KMS-11 (cell line): ENCODE data around the gene TARS3.
A peak's percentile ranks its signal among the peaks of the same experiment; 100 is the strongest.

Source experiments
- H2AFZ ChIP-seq: fragments of 200-600 bp; sonication (generic); 2 replicates; pipeline ENCODE4 v1.6.1; 2016; ENCODE audit warnings: antibody characterized with exemption, mixed run types, low read depth
- H3K27ac ChIP-seq: fragments of 200-600 bp; sonication (generic); 2 replicates; pipeline ENCODE4 v1.6.1; 2016; ENCODE audit warnings: mild to moderate bottlenecking, mixed run types
- H3K27me3 ChIP-seq: fragments of 200-600 bp; sonication (generic); 2 replicates; pipeline ENCODE4 v1.6.1; 2017; ENCODE audit warnings: mild to moderate bottlenecking, low read depth, mixed run types, moderate library complexity; ENCODE audit not compliant: insufficient read depth
- H3K36me3 ChIP-seq: fragments of 200-600 bp; sonication (generic); 2 replicates; pipeline ENCODE4 v1.6.1; 2017; ENCODE audit warnings: mild to moderate bottlenecking, mixed run types; ENCODE audit not compliant: insufficient read depth
- H3K4me1 ChIP-seq: fragments of 200-600 bp; sonication (generic); 2 replicates; pipeline ENCODE4 v1.6.1; 2016; ENCODE audit warnings: mild to moderate bottlenecking, low read depth, mixed run types; ENCODE audit not compliant: poor library complexity, severe bottlenecking
- H3K4me2 ChIP-seq: fragments of 200-600 bp; sonication (generic); 2 replicates; pipeline ENCODE4 v1.7.0; 2016; ENCODE audit warnings: mild to moderate bottlenecking, mixed run types
- H3K4me3 ChIP-seq: fragments of 200-600 bp; sonication (generic); IDR thresholded peaks from 2 replicates; pipeline ENCODE4 v1.6.1; 2017; ENCODE audit warnings: low read depth, low read length, mixed read lengths; ENCODE audit not compliant: insufficient read depth
- H3K79me2 ChIP-seq: fragments of 200-600 bp; sonication (generic); 2 replicates; pipeline ENCODE4 v1.6.1; 2016; ENCODE audit warnings: low read depth, mixed run types; ENCODE audit not compliant: insufficient read depth
- H3K9ac ChIP-seq: fragments of 200-600 bp; sonication (generic); 2 replicates; pipeline ENCODE4 v1.6.1; 2016; ENCODE audit warnings: mild to moderate bottlenecking, mixed run types
- H4K20me1 ChIP-seq: fragments of 200-600 bp; sonication (generic); 2 replicates; pipeline ENCODE4 v1.6.1; 2016; ENCODE audit warnings: mild to moderate bottlenecking, mixed run types; ENCODE audit not compliant: insufficient read depth
- TF ChIP-seq, protein P1 (sequence below): fragments of 200-600 bp; sonication (generic); conservative IDR thresholded peaks from 2 replicates; pipeline ENCODE4 v1.6.1; 2017; ENCODE audit warnings: low read depth, mild to moderate bottlenecking, antibody characterized with exemption, low read length, moderate library complexity, mixed read lengths

Gene TARS3

DNA sequence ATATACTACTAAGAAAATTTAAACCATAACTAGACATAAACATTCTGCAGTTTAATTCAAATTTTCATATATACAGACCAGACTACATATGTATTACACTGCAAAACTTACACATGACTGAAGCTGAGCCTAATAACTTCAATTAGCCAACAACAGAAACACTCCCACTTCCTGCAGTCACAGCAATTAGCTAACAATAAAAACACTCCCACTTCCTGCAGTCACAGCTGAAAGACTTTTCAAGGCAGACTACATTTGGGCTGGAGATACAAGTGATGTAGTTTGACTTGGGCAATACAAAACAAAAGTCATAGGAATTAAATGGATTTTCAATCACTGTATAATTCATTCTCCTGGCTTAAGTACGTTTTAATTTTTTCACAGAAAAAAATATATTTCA is 82.4 kb downstream of the TARS3 start:
- Histone ChIP-seq H3K27me3 (no peaks in the 10 kb centered on the region), H3K27ac (no peak overlapping the region; the same call in 1 of the 2 replicates), H3K4me2 (peak overlapping the region; percentile 52; the same call in 1 of the 2 replicates), H4K20me1 (peaks cover 8% of the 10 kb centered on the region; the same call in 1 of the 2 replicates), H2AFZ (no peak overlapping the region), H3K4me3 (no peak overlapping the region), H3K36me3 (peaks cover 3% of the 10 kb centered on the region; the same call in 1 of the 2 replicates), H3K9ac (no peak overlapping the region), H3K79me2 (peaks cover 5% of the 10 kb centered on the region), H3K4me1 (peaks cover 42% of the 10 kb centered on the region)
- TF ChIP-seq, protein P1, sequence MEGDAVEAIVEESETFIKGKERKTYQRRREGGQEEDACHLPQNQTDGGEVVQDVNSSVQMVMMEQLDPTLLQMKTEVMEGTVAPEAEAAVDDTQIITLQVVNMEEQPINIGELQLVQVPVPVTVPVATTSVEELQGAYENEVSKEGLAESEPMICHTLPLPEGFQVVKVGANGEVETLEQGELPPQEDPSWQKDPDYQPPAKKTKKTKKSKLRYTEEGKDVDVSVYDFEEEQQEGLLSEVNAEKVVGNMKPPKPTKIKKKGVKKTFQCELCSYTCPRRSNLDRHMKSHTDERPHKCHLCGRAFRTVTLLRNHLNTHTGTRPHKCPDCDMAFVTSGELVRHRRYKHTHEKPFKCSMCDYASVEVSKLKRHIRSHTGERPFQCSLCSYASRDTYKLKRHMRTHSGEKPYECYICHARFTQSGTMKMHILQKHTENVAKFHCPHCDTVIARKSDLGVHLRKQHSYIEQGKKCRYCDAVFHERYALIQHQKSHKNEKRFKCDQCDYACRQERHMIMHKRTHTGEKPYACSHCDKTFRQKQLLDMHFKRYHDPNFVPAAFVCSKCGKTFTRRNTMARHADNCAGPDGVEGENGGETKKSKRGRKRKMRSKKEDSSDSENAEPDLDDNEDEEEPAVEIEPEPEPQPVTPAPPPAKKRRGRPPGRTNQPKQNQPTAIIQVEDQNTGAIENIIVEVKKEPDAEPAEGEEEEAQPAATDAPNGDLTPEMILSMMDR: no peak

DNA sequence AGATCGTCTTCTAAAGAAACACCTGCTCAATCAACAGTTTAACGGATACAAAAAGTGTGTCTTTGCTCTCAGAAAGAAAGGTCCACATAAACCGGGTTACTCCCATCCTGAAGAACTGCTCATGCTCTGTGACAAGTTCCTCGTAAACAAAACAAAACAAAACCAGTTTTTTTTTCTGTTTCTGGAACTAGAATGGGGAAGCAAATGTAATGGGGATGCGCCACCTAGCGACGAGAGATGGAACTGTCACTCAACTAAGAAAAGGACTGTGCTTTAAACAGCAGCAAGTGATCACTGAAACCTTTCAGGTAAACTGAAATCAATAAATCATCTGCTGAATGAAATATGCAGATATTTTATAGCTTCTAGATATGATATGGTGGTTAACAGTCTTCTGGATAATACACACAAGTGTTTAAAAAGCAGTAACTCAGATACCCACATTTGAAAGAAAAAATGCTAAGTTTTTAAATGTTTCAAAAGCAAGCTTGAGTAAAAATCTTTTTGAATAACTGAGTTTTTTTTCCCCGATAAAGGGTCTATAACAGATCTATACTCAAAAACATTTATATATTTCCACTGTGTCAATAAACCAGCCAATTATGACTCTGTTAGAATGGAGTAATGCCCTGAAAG is 83.0 kb downstream of the TARS3 start:
- Histone ChIP-seq H4K20me1 (peaks cover 8% of the 10 kb centered on the region; the same call in 1 of the 2 replicates), H3K4me3 (no peak overlapping the region), H3K79me2 (no peaks in the 10 kb centered on the region; the same call in 1 of the 2 replicates), H2AFZ (no peak overlapping the region), H3K36me3 (peaks cover 3% of the 10 kb centered on the region; the same call in 1 of the 2 replicates), H3K27me3 (no peaks in the 10 kb centered on the region), H3K9ac (no peak overlapping the region), H3K27ac (no peak overlapping the region), H3K4me2 (peak overlapping the region; percentile 52), H3K4me1 (peaks cover 42% of the 10 kb centered on the region)
- TF ChIP-seq, protein P1: peak; percentile 96

DNA sequence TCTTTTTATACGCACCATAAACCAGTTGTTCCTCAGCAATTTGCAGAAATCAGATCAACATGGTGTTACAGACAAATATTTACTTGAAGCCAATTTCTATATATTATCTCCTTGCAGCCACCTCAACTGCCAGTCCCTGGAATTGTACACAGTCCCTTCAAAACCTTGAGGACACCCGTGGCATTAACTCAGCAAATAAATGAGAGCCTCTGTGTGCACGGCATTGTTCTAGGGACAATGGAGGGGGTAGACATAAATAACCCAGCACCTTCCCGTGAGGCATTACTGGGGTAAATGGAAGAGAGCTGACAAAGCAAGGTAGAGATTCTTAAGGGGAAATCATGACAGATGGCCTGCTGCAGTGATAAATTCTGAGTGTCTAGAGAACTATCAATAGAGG is 84.6 kb downstream of the TARS3 start:
- Histone ChIP-seq H3K27ac (no peak overlapping the region), H3K27me3 (no peaks in the 10 kb centered on the region), H3K4me3 (no peak overlapping the region), H3K9ac (no peak overlapping the region), H2AFZ (no peak overlapping the region), H3K4me2 (no peak overlapping the region), H3K79me2 (no peaks in the 10 kb centered on the region; the same call in 1 of the 2 replicates), H3K36me3 (no peaks in the 10 kb centered on the region; the same call in 1 of the 2 replicates), H4K20me1 (peaks cover 8% of the 10 kb centered on the region; the same call in 1 of the 2 replicates), H3K4me1 (peaks cover 40% of the 10 kb centered on the region)
- TF ChIP-seq, protein P1: no peak

DNA sequence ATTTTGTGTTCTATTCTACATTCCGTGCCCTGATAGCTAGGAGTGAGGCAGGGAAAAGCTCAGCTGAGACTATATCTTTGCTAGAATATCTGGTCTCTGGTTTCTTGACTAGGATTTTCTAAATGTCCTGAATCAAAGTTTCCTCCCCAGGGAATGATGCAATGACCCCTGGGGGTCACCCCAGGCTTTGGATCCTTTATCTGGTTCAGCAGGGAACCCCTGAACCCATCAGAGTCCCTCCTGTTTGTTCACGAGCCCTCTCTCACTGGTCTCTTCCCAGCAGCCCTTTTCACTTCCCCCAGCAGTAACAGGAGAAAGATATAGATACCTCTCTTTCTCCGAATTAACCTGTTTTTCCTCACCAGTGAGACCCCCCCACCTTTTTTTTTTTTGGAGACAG is 86.4 kb downstream of the TARS3 start:
- TF ChIP-seq, protein P1: no peak
- peaks cover 4% of the 10 kb centered on the region; the same call in 1 of the 2 replicates for H4K20me1 ChIP-seq
- no peaks in the 10 kb centered on the region for H3K27me3 ChIP-seq
- no peak overlapping the region for H3K4me3 ChIP-seq
- H3K79me2 ChIP-seq: no peaks in the 10 kb centered on the region; the same call in 1 of the 2 replicates
- no peaks in the 10 kb centered on the region; the same call in 1 of the 2 replicates for H3K36me3 ChIP-seq
- no peak overlapping the region for H3K9ac ChIP-seq
- peaks cover 22% of the 10 kb centered on the region for H3K4me1 ChIP-seq
- H3K4me2 ChIP-seq: no peak overlapping the region
- no peak overlapping the region for H3K27ac ChIP-seq
- no peak overlapping the region for H2AFZ ChIP-seq
